HG02798 (cell line): ENCODE results near the gene RAB3GAP2.
"Not testable (repeated sequence)": the region's sequence is repeated elsewhere in the genome, so short reads cannot be mapped to it uniquely, and the experiment has no call there.

Source experiments
- ATAC-seq: cut with Tn5 transposase; IDR thresholded peaks from one replicate; pipeline ENCODE4 v1.9.1; 2021; ENCODE audit warnings: mild to moderate bottlenecking; ENCODE audit not compliant: unreplicated experiment, poor library complexity

The RAB3GAP2 gene

DNA sequence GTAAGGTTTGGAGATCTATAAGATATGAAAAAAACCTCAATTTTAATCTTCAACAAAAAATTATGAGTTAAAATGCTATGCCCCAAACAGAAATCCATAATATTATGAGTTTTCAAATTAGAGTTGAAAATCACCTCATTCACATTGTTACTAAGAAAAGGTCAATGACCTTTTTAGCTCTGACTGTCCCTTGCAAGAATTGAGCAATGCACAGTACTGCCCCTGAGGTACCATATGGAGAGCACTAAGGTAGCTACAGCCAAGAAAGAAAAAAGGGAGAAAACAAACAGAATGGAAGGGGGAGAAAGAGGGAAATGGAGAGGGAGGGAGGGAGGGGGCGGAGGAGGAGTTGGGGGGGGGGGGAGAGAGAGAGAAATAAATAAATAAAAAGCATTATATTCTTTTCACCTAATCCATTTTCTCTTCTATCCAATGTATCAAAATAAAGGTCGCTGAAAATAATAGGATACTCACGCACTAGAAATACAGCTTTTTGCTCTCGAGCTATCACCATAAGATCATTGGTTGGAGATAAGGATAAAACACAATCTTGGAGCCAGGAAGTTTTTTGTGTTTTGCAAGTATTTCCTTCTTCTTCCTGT is 58.8 kb downstream of the RAB3GAP2 start:
- ATAC-seq, result no peak

GRCh38 chr1:220207411-220207810 is 64.8 kb downstream of the RAB3GAP2 start:
- no peak for ATAC-seq

- ATAC-seq, result not testable (repeated sequence)
These were observed 67.5 kb downstream of the RAB3GAP2 start for GRCh38 chr1:220204758-220205157.

GRCh38 chr1:220203816-220204215 is 68.4 kb downstream of the RAB3GAP2 start:
- ATAC-seq, result no peak

DNA sequence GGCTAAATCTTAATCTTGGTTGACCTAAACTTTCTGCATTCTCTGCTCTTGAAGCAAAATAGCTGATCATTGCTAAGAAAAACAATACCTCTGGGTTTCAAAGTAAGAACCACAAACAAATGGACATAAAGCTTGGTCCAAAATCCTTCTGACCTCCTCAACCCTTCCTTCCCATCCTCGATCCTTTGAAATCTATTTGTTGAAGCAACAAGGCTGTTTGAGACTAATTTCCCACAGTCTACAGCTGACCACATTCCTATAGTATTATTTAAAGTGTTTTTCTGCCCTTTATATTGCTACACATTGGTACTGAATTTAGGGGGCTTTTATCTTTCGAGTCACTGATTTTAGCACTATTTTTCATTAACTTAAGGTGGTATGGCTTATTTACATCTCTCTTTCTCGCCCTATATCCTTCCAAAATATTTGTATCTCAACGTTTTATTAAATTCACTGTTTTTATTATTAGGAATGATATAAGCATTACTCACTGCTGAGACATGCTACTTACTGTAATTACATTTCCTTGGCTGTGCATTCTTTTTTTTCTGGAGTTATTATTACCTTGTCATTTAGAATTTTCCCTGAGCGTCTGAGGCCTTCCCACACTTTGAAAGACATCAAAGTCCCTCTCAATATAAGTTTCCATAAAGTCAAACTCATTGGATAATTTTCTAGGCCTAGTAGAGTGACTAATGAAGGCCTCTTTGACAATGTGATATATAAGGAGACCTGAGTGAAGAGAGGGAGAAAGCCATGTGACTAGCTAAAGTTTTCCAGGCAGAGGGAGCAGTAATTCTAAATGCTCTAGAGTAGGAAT is 73.9 kb downstream of the RAB3GAP2 start:
- ATAC-seq, result no peak

GRCh38 chr1:220195701-220196100 is 76.6 kb downstream of the RAB3GAP2 start:
- no peak for ATAC-seq

GRCh38 chr1:220189750-220190347 is 82.4 kb downstream of the RAB3GAP2 start:
- no peak for ATAC-seq

GRCh38 chr1:220188538-220188937 is 83.7 kb downstream of the RAB3GAP2 start:
- no peak for ATAC-seq

GRCh38 chr1:220186752-220187151 is 85.5 kb downstream of the RAB3GAP2 start:
- ATAC-seq, result no peak

DNA sequence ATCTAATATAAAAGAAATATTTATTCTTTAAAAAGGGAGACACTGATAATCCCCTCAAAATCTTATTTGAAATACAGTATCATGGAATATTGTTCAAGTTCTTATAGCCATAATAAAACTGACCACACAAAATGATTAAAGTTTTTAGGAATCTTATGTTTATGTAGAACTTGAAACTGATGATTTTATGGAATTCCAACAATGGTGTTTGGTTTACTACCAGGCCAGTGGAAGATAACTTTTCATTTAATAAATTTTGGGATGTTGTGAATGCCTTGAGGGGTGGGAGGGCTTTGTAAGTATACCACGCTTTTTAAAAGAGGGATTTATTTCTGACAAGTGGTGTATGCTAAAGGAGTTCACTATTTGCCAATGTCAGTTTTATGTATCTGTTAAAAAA is 87.7 kb downstream of the RAB3GAP2 start:
- no peak for ATAC-seq

DNA sequence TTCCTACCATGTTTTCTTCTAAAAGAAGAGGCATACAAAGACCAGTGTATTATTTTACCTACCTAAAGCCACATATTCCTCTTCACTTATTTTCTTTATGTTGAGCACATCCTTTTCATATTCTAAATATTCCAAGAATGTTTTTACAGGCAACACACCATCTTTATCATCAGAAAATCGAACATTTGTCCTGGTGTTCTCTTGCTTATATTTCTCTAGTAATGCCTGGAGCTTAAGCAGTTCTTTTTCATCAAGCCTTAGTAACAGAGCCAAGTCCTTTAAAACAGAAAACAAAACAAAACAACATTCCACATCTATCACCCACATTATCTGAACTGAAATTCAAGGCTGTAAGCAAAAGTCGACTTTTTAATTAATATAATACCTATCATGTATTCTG is 89.6 kb downstream of the RAB3GAP2 start:
- no peak for ATAC-seq

- no peak for ATAC-seq
These were observed 90.1 kb downstream of the RAB3GAP2 start for GRCh38 chr1:220182111-220182510.

DNA sequence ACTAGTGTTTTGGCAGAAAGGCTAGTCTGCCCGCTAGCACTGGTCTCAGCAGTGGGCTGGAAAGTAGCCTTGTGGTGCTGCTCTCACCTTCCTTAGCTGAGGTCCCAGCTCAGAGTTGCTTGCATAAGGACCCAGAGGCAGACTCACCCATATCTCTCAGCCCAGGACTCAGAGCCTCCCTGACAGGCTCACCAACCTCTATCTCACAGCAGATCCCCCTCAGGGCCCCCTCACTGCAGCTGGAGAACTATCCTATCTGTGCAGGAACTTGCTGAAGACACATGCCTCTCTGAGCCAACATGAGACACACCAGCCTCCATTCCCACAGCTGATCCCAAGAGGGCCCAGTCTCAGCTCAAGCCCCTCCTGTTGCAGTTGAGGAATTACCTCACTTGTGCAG is 95.7 kb downstream of the RAB3GAP2 start:
- ATAC-seq, result no peak

GRCh38 chr1:220170836-220171526 is 101.3 kb downstream of the RAB3GAP2 start:
- ATAC-seq, result no peak

- not testable (repeated sequence) for ATAC-seq
These were observed 102.4 kb downstream of the RAB3GAP2 start for GRCh38 chr1:220169887-220170286.

- no peak for ATAC-seq
These were observed 105.4 kb downstream of the RAB3GAP2 start for GRCh38 chr1:220166853-220167252.

DNA sequence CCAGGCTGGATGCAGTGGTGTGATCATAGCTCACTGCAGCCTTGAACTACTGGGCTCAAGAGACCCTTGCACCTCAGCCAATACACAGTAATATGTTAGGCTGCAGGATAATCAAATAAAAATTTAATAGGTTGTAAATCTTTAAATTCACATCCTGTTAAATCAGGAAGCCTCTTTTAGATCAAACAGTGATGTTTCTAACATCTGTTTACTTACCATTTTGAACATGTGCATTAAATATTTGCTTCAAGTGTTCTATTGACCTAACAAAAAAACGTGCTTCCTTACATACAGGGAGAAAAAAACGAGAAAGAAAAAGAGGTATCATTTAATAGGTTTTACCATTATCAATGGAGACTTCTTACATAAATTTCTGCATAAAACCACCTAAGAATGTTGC is 107.7 kb downstream of the RAB3GAP2 start:
- no peak for ATAC-seq

DNA sequence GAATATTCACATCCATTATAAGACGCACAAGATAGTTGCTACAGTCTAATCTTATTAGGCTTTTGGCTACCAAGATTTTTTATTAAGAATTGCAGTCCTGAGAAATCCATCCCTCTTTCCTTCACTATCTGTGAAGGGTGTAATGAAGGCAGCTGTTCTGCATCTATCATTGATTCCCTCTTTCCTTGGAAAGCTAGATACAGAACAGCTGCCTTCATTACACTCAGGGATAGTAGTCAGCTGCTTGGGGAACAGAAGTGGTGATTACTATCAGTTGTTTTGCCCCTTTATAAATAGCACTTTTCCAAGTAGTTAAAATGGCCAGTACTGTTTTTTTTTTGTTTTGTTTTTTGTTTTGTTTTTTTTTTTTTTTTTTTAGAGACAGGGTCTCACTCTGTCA is 108.1 kb downstream of the RAB3GAP2 start:
- no peak for ATAC-seq

GRCh38 chr1:220160027-220160426 is 112.2 kb downstream of the RAB3GAP2 start:
- ATAC-seq, result no peak

DNA sequence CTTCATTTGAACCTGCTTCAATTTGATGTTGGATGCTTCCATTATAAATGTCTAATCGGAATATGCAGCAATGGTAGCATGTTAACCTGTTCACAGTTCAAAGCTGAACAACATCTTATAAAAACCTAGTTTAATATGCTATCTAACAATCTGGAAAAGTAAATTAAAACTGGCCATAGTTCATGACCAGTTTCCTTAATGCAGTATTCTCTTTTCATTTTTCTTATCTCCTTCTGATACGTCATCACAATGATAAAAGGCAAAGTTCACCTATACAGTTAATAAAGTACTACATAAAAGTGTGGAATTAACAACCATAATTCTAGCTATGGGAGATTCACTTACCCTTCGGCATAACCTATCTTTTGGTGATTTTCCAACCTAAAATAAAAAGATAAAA is 113.2 kb downstream of the RAB3GAP2 start:
- no peak for ATAC-seq

- ATAC-seq, result not testable (repeated sequence)
These were observed 113.7 kb downstream of the RAB3GAP2 start for GRCh38 chr1:220158530-220158929.
